ENCODE data around the gene ADGRB3. TPM values are rescaled to one million over a fixed set of nuclear protein-coding genes. Genes with fewer than 3 reads are reported as not detected.

ADGRB3 gene
- total and polyA plus RNA-seq, 10 of the 15 experiments (the other 5 are each of a cell fraction or from before 2014, with no cell fraction given) = 0.03 to 0.06 TPM; not detected in 8

DNA sequence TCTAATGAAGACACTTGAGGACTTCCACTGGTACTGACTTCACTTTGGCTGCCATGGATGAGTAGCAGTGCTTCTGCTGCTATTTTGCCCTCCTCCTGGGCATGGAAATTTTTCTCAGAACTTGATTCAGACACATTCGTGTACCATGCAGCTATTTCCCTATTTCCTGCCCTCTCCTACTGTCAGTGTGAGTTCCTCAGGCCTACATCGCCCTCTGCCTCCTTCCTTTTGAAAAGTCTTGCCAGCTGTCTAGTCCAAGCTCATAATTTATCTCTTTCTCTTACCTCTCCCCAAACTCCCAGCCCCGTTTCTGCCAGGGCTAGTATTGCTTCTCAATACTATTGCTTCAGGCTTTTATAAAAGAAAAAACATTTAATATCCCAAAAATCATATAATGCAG is 470.2 kb downstream of the ADGRB3 start:
- Histone ChIP-seq H3K4me1 (ENCODE audit: control insufficient read depth, insufficient read depth, low read length) (no peaks in the 10 kb centered on the region), H3K79me2 (ENCODE audit: control insufficient read depth, insufficient read depth, low read length) (no peaks in the 10 kb centered on the region), H3K4me2 (ENCODE audit: control insufficient read depth, insufficient read depth) (no peak overlapping the region), H3K4me3 (no peak overlapping the region), H4K20me1 (ENCODE audit: control insufficient read depth, insufficient read depth) (no peaks in the 10 kb centered on the region), H3K27ac (ENCODE audit: control insufficient read depth, insufficient read depth) (no peak overlapping the region), H3K9me3 (replicated peaks; ENCODE audit: control insufficient read depth, insufficient read depth, low read length) (no peaks in the 10 kb centered on the region), H3K36me3 (ENCODE audit: control insufficient read depth in 2 of 2, insufficient read depth in 2 of 2, low read length in 1 of 2) (no peaks in the 10 kb centered on the region), H2AFZ (ENCODE audit: control insufficient read depth, low read depth, low read length) (no peak overlapping the region), H3K9ac (ENCODE audit: control insufficient read depth, insufficient read depth, low read length) (no peak overlapping the region), H3K27me3 (replicated peaks in 1 of 2; ENCODE audit: control insufficient read depth in 2 of 2, insufficient read depth in 2 of 2, low read length in 1 of 2) (no peaks in the 10 kb centered on the region)
- intact Hi-C loops (cut with micrococcal nuclease; ENCODE audit: unreplicated experiment) = no loop called here
- WGBS (ENCODE audit: insufficient coverage, insufficient replicate concordance, low lambda C conversion rate, missing lambda C conversion rate) = 11% methylated on average over 3 of the region's 3 CpGs
- CTCF ChIA-PET = interaction anchor here (0.7 kb wide), 1 partner anchor 19 kb away, joined by 3 read pairs; no protein-coding TSS in a partner anchor
- POLR2A ChIA-PET = no interaction called here
- no peak for ATAC-seq
- no peak for DNase-seq (ENCODE audit: low read depth, low spot score)
- in situ Hi-C loops (cut with MboI) = no loop called here
- no TSS peak for BruUV-seq (replicated peaks)
- RAD21 ChIA-PET (ENCODE audit: unreplicated experiment) = no interaction called here
- SMC1A ChIA-PET (ENCODE audit: uncharacterized antibody, unreplicated experiment) = interaction anchor here (0.6 kb wide), 1 partner anchor 49 kb away, joined by 3 read pairs; no protein-coding TSS in a partner anchor
- FAIRE-seq = no peak
- TF ChIP-seq CREB1 (IDR thresholded peaks at IDR 0.05; ENCODE audit: low read depth) (no peak), IRF3 (IDR thresholded peaks at IDR 0.05) (no peak), POLR2A (IDR thresholded peaks at IDR 0.05; ENCODE audit: low read depth, low read length) (no peak), CHD4 (IDR thresholded peaks at IDR 0.05) (no peak), MTA2 (IDR thresholded peaks at IDR 0.05; ENCODE audit: low read depth) (no peak), STAT3 (IDR thresholded peaks at IDR 0.05; ENCODE audit: low read depth, low read length) (no peak), WRNIP1 (IDR thresholded peaks at IDR 0.05; ENCODE audit: borderline replicate concordance, low read depth, low read length) (no peak), GABPA (IDR thresholded peaks at IDR 0.05; ENCODE audit: low read depth) (no peak), SP1 (IDR thresholded peaks at IDR 0.05; ENCODE audit: low read depth, low read length) (no peak), ASH2L (IDR thresholded peaks at IDR 0.05; ENCODE audit: borderline replicate concordance, low read depth) (no peak), KLF5 (IDR thresholded peaks at IDR 0.05; ENCODE audit: partially characterized antibody) (no peak), BRCA1 (IDR thresholded peaks at IDR 0.05; ENCODE audit: low read depth, low read length) (no peak), CHD2 (IDR thresholded peaks at IDR 0.05; ENCODE audit: borderline replicate concordance, low read depth, low read length) (no peak), SMARCA5 (IDR thresholded peaks at IDR 0.05) (no peak), ZNF24 (IDR thresholded peaks at IDR 0.05) (no peak), KAT2A (conservative IDR thresholded peaks at IDR 0.05; ENCODE audit: control insufficient read depth, low read depth, low read length) (no peak), MTA3 (IDR thresholded peaks at IDR 0.05; ENCODE audit: borderline replicate concordance, low read length) (no peak)
- TF ChIP-seq, protein P1, sequence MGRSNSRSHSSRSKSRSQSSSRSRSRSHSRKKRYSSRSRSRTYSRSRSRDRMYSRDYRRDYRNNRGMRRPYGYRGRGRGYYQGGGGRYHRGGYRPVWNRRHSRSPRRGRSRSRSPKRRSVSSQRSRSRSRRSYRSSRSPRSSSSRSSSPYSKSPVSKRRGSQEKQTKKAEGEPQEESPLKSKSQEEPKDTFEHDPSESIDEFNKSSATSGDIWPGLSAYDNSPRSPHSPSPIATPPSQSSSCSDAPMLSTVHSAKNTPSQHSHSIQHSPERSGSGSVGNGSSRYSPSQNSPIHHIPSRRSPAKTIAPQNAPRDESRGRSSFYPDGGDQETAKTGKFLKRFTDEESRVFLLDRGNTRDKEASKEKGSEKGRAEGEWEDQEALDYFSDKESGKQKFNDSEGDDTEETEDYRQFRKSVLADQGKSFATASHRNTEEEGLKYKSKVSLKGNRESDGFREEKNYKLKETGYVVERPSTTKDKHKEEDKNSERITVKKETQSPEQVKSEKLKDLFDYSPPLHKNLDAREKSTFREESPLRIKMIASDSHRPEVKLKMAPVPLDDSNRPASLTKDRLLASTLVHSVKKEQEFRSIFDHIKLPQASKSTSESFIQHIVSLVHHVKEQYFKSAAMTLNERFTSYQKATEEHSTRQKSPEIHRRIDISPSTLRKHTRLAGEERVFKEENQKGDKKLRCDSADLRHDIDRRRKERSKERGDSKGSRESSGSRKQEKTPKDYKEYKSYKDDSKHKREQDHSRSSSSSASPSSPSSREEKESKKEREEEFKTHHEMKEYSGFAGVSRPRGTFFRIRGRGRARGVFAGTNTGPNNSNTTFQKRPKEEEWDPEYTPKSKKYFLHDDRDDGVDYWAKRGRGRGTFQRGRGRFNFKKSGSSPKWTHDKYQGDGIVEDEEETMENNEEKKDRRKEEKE (IDR thresholded peaks at IDR 0.05) = no peak
